NCI-H2029 treated with DMSO at 0.1 percent for 48 hours (cell line): ENCODE measurements around the gene PRRC1.

Source experiments
- DNase-seq: peaks from one replicate; lab custom pipeline; 2025; lab: John Stamatoyannopoulos, UW

The PRRC1 gene

DNA sequence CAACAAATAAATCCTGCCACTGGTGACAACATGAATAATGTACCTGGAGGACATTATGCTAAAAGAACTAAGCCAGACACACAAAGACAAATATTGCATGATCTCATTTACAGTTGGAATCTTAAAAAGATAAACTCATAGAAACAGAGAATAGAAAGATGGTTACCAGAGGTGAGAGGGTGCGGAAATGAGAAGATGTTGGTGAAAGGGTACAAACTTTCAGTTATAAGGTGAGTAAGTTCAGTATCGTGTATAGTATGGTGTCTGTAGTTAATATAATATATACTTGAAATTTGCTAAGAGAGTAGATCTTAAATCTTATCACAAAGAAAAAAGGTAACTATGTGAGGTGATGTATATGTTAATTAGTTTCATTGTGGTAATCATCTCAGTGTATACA lies 63.3 kb downstream of the PRRC1 start:
- no peak for DNase-seq

DNA sequence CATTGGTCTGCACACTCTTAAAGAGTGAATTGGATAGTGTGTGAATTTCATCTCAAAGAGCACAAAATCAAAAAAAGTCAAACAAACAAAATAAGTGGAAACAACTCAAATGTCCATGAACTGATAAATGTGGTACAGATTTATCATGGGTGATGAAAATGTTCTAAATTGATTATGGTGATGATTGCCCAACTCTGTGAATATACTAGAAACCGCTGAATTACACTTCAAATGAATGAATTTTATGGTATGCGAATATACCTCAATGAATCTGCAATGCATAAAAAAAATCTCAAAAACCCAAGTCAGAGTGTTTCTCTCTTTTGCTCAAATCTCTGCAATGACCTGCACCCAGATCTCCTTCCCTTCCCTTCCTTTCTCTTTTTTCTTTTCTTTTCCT lies 64.0 kb downstream of the PRRC1 start:
- no peak for DNase-seq

DNA sequence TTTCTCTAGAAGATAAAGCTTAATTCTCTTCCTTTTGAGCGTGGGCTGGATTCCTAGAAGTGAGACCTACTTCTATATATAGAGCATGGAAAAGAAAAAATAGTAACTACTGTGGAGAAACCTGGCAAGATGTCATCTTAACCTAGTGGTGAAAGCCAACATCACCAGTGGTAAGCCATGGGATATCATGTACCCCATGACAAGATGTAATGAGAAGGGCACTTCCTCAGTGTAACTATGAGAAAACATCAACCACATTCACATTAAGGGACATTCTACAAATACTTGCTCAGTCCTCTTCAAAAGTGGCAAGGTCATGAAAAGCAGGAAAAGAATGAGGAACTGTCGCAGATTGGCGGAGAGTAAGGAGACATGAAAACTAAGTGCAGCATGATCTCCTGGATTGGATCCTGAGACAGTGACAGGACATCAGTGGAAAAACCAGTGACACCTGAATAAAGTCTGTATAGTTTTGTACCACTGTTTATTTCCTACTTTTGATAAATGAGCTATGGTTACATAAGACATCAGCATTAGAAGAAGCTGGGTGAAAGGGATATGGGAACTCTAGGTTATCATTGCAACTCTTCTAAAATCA lies 65.4 kb downstream of the PRRC1 start:
- no peak for DNase-seq

- no peak for DNase-seq
These were observed 66.4 kb downstream of the PRRC1 start for GRCh38 chr5:127583866-127584265.

GRCh38 chr5:127585661-127586060 lies 68.2 kb downstream of the PRRC1 start:
- DNase-seq: no peak

DNA sequence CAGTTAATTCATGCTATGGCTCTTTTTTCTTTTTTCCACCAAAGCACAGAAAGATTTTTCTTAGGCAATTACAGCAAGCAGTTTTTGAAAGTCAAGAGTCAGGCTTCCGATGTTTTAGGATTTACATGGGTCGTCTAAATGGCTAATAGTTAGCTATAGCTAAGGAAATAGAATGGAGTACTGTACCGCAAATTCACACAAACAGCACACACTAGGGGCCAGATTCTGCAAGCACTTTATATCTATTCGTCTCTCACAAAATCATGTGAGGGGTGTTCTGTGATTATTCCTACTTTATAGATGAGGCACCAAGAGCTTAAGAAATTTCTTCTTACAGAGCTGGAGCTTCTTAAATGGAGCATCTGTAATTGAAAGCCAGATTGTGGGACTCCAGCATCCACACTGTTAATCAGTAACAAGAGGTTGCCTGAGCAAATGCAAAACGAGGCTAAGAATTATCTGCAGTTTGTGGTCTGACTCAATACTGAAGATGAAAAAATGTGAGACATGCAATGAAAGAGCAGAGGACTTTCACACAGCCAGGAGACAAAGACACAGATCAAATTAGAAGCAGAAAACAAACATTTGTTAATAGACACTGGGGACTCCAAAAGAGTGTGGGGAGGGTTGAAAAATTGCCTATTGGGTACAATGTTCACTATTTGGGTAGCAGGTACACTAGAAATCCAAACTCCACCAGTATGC lies 68.8 kb downstream of the PRRC1 start:
- no peak for DNase-seq

- DNase-seq: no peak
These were observed 69.4 kb downstream of the PRRC1 start for GRCh38 chr5:127586811-127587210.

- DNase-seq: no peak
These were observed 69.9 kb downstream of the PRRC1 start for GRCh38 chr5:127587246-127587917.

- DNase-seq: no peak
These were observed 70.9 kb downstream of the PRRC1 start for GRCh38 chr5:127588368-127588767.

GRCh38 chr5:127589309-127590030 lies 72.0 kb downstream of the PRRC1 start:
- DNase-seq: no peak

DNA sequence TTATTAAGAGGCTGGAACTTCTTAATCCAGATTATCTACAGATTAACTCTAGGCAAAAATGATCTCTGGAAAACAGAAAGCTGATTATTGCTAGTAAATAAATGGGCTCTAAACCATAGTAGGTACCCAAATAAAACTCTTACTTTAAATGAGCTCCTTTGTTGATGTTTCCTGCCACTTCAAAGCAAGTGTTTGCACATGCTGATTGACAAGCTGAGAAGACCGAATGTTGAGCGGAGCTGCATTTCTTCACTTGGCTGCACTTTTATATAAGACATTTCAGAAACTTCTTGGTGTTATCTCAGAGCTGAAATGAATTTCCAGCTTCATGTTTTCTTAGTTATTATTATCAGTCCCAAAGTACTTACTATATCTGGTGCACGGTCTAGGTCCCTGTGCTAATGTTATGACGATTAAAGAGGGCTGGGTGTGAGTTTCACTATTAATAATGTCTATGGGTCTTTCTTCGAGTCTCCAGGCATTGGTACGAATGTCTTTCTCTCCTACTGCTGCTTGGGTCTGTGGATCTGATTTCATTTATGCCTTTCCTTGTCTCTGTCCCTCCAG lies 72.8 kb downstream of the PRRC1 start:
- DNase-seq: no peak

GRCh38 chr5:127595484-127596368 lies 78.3 kb downstream of the PRRC1 start:
- DNase-seq: no peak

DNA sequence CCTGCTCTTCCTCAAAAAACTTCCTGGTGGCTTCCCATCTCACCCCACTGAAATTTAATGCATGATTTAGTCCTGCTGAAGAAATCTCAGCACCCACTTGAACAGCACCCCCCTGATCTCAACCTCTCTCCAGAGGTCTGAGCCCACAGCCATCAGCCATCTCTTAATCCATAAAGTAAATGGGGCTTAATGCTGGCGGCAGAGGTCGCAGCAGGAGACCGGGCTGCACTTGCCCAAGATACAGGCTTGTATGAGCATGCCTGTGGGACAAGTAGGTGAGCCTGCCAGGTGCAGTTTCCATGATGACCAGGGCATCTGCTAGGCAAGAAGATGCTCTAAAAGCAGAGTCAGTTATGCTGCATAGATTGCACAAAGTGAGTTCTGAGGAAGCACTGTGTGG lies 79.1 kb downstream of the PRRC1 start:
- no peak for DNase-seq

- DNase-seq: no peak
These were observed 81.9 kb downstream of the PRRC1 start for GRCh38 chr5:127599320-127599719.

GRCh38 chr5:127599847-127600246 lies 82.4 kb downstream of the PRRC1 start:
- no peak for DNase-seq

- no peak for DNase-seq
These were observed 83.7 kb downstream of the PRRC1 start for GRCh38 chr5:127601111-127601510.

GRCh38 chr5:127601601-127602000 lies 84.2 kb downstream of the PRRC1 start:
- no peak for DNase-seq

GRCh38 chr5:127602481-127602880 lies 85.0 kb downstream of the PRRC1 start:
- DNase-seq: no peak

DNA sequence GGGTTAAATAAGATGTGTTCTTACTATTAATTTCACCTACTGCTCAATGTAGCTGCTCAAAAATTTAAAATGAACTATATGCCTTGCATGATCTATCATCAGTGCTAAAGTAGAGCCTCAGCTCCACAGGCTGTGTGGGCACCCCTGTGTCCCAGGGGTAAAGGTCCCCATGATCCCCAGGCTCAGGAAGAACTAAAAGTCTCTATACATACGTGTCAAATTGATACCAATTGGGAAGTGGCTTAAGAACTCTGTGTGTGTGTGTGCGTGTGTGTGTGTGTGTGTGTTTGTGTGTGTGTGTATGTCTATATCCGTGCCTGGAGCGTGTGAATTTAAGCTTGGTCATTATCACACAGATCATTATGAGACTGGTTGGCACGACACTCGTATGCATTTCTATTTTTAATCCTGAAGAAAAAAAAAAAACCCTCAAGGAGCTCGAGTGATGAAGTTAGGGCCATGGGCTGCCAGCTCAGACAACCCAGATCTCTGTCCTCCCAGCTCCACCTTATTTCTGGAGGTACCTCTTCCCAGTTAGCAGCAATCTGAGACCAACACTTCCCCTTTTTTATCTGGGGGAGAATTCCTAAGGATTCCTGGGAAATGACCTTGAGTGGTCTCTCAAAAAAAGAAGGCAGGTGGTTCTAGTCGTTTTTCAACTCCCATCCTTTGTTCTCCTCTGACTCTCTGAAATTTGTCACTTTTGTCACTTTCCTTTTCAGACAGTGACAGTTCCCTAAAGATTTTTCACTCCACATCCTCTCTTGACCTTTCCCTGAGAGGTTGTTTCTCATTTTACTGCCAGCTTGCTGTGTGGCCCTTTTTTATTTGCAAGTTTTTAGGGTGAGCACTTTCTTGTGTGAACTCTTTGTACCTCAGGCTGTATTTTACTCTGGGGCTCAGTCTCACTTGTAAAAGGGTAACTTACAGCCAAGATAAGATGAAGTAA lies 85.7 kb downstream of the PRRC1 start:
- DNase-seq: no peak
